ENCODE measurements around the gene KRT14. TPM values are rescaled to one million over a fixed set of nuclear protein-coding genes. Genes with fewer than 3 reads are reported as not detected.

The KRT14 gene
- total RNA-seq, 2 donors from 2014 or later, result 2.3 TPM; not detected in 1

- no peaks in the 10 kb centered on the region for H3K27me3 ChIP-seq
Measured at GRCh38 chr17:41563607-41564170, 23.0 kb downstream of the KRT14 start.

GRCh38 chr17:41561554-41561953 lies 25.1 kb downstream of the KRT14 start:
- H3K36me3 ChIP-seq (replicated peaks in 1 of 2; ENCODE audit: insufficient read depth in 1 of 2, low read depth in 2 of 2), result no peaks in the 10 kb centered on the region
- DNase-seq (no peak), ATAC-seq (no peak)
- no peak overlapping the region for H3K27ac ChIP-seq
- no peak for TF ChIP-seq POLR2A (IDR thresholded peaks at IDR 0.05)
- TF ChIP-seq, protein P1, sequence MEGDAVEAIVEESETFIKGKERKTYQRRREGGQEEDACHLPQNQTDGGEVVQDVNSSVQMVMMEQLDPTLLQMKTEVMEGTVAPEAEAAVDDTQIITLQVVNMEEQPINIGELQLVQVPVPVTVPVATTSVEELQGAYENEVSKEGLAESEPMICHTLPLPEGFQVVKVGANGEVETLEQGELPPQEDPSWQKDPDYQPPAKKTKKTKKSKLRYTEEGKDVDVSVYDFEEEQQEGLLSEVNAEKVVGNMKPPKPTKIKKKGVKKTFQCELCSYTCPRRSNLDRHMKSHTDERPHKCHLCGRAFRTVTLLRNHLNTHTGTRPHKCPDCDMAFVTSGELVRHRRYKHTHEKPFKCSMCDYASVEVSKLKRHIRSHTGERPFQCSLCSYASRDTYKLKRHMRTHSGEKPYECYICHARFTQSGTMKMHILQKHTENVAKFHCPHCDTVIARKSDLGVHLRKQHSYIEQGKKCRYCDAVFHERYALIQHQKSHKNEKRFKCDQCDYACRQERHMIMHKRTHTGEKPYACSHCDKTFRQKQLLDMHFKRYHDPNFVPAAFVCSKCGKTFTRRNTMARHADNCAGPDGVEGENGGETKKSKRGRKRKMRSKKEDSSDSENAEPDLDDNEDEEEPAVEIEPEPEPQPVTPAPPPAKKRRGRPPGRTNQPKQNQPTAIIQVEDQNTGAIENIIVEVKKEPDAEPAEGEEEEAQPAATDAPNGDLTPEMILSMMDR (IDR thresholded peaks at IDR 0.05), result no peak
- intact Hi-C loops (cut with DNase I), result no loop called here
- WGBS, 2 donors, result 63 to 73% methylated on average over 6 of the region's 6 CpGs
- no peaks in the 10 kb centered on the region for H3K4me1 ChIP-seq
- H3K4me3 ChIP-seq, result no peak overlapping the region
- no peaks in the 10 kb centered on the region for H3K9me3 ChIP-seq
- no peaks in the 10 kb centered on the region for H3K27me3 ChIP-seq

More at GRCh38 chr17:41563607-41564170, 23.0 kb downstream of the KRT14 start:
- Histone ChIP-seq H3K27ac (no peak overlapping the region), H3K9me3 (no peaks in the 10 kb centered on the region), H3K4me3 (no peak overlapping the region), H3K4me1 (no peaks in the 10 kb centered on the region), H3K36me3 (replicated peaks in 1 of 2; ENCODE audit: insufficient read depth in 1 of 2, low read depth in 2 of 2) (no peaks in the 10 kb centered on the region)
- 42 to 51% methylated on average over 3 of the region's 3 CpGs for WGBS, 2 donors
- DNase-seq, result no peak
- TF ChIP-seq POLR2A (IDR thresholded peaks at IDR 0.05), result no peak
- TF ChIP-seq, protein P1 (IDR thresholded peaks at IDR 0.05), result no peak
- intact Hi-C loops (cut with DNase I), result no loop called here
- ATAC-seq, result no peak

- Histone ChIP-seq H3K36me3 (replicated peaks in 1 of 2; ENCODE audit: insufficient read depth in 1 of 2, low read depth in 2 of 2) (no peaks in the 10 kb centered on the region), H3K4me3 (no peak overlapping the region), H3K4me1 (no peaks in the 10 kb centered on the region), H3K9me3 (no peaks in the 10 kb centered on the region), H3K27me3 (no peaks in the 10 kb centered on the region), H3K27ac (no peak overlapping the region)
- intact Hi-C loops (cut with DNase I), result no loop called here
- WGBS, 2 donors, result 72 to 81% methylated on average over 2 of the region's 2 CpGs
- TF ChIP-seq, protein P1 (IDR thresholded peaks at IDR 0.05), result no peak
- no peak for TF ChIP-seq POLR2A (IDR thresholded peaks at IDR 0.05)
- ATAC-seq, result no peak
- no peak for DNase-seq
Measured at GRCh38 chr17:41559548-41559947, 27.1 kb downstream of the KRT14 start.

GRCh38 chr17:41556931-41557330 lies 29.8 kb downstream of the KRT14 start:
- Histone ChIP-seq H3K36me3 (replicated peaks in 1 of 2; ENCODE audit: insufficient read depth in 1 of 2, low read depth in 2 of 2) (no peaks in the 10 kb centered on the region), H3K27me3 (no peaks in the 10 kb centered on the region), H3K4me1 (no peaks in the 10 kb centered on the region), H3K9me3 (no peaks in the 10 kb centered on the region), H3K27ac (no peak overlapping the region), H3K4me3 (no peak overlapping the region)
- no peak for TF ChIP-seq POLR2A (IDR thresholded peaks at IDR 0.05)
- TF ChIP-seq, protein P1 (IDR thresholded peaks at IDR 0.05), result no peak
- DNase-seq (no peak), ATAC-seq (no peak)
- WGBS, 2 donors, result 60 to 75% methylated on average over 5 to 9 of the region's 9 CpGs
- intact Hi-C loops (cut with DNase I), result no loop called here

GRCh38 chr17:41556306-41556705 lies 30.4 kb downstream of the KRT14 start:
- no peak for ATAC-seq
- TF ChIP-seq, protein P1 (IDR thresholded peaks at IDR 0.05), result no peak
- TF ChIP-seq POLR2A (IDR thresholded peaks at IDR 0.05), result no peak
- intact Hi-C loops (cut with DNase I), result no loop called here

More at GRCh38 chr17:41556306-41556705, 30.4 kb downstream of the KRT14 start:
- H3K4me1 ChIP-seq, result no peaks in the 10 kb centered on the region
- no peak overlapping the region for H3K27ac ChIP-seq
- DNase-seq, result no peak
- H3K36me3 ChIP-seq (replicated peaks in 1 of 2; ENCODE audit: insufficient read depth in 1 of 2, low read depth in 2 of 2), result no peaks in the 10 kb centered on the region
- no peak overlapping the region for H3K4me3 ChIP-seq
- H3K9me3 ChIP-seq, result no peaks in the 10 kb centered on the region
- 53 to 80% methylated on average over 4 to 5 of the region's 5 CpGs for WGBS, 2 donors
- no peaks in the 10 kb centered on the region for H3K27me3 ChIP-seq

All from body of pancreas (tissue), 4 donors.